SK-N-MC (cell line): ENCODE measurements around the gene IZUMO4.

Experiments used
- DNase-seq: peaks from one replicate; pipeline ENCODE4 v3.0.0-alpha.2; 2011; ENCODE audit warnings: low read depth, low spot score
- H3K27ac ChIP-seq: fragments of 200-600 bp; sonication (generic); 2 replicates; pipeline ENCODE4 v1.5.1; 2016; ENCODE audit warnings: mixed run types
- H3K36me3 ChIP-seq: fragments of 200-600 bp; sonication (generic); 2 replicates; pipeline ENCODE4 v1.6.1; 2017; ENCODE audit warnings: antibody characterized with exemption, low read length, mixed read lengths; ENCODE audit not compliant: insufficient read depth
- H3K4me3 ChIP-seq: fragments of 200-600 bp; sonication (generic); 2 replicates; pipeline ENCODE4 v1.5.1; 2016
- H3K9ac ChIP-seq: fragments of 200-600 bp; sonication (generic); 2 replicates; pipeline ENCODE4 v1.8.0; 2017; ENCODE audit warnings: mixed run types, mixed read lengths; ENCODE audit not compliant: insufficient read length
- H3K9me3 ChIP-seq: fragments of 200-600 bp; sonication (generic); 2 replicates; pipeline ENCODE4 v1.6.1; 2017; ENCODE audit warnings: low read depth, mild to moderate bottlenecking, antibody characterized with exemption, low read length, moderate library complexity, mixed read lengths
- EZH2 ChIP-seq: fragments of 200-600 bp; sonication (generic); IDR thresholded peaks from one replicate; pipeline ENCODE4 v1.6.1; 2017; ENCODE audit warnings: antibody characterized with exemption
- FOXP2 ChIP-seq: optimal IDR thresholded peaks from 2 replicates; pipeline ENCODE3; 2011; ENCODE audit warnings: mild to moderate bottlenecking, moderate library complexity; ENCODE audit not compliant: insufficient read depth; ENCODE audit errors: extremely low read length, control extremely low read depth
- POLR2AphosphoS5 ChIP-seq: IDR thresholded peaks from 2 replicates; pipeline ENCODE4 v1.6.1; 2012; ENCODE audit warnings: mild to moderate bottlenecking, low read depth, low read length, borderline replicate concordance

The IZUMO4 gene

GRCh38 chr19:2063824-2064223, 32.9 kb upstream of the IZUMO4 start:
- H3K9me3 ChIP-seq = no peaks in the 10 kb centered on the region
- H3K4me3 ChIP-seq = no peak overlapping the region
- no peaks in the 10 kb centered on the region for H3K36me3 ChIP-seq
- DNase-seq = no peak
- no peak overlapping the region for H3K27ac ChIP-seq
- TF ChIP-seq POLR2AphosphoS5 = no peak
- TF ChIP-seq FOXP2 = no peak
- TF ChIP-seq EZH2 = no peak
- no peak overlapping the region for H3K9ac ChIP-seq

- Histone ChIP-seq H3K36me3 (no peaks in the 10 kb centered on the region), H3K27ac (no peak overlapping the region)
- TF ChIP-seq FOXP2 = no peak
- no peak for TF ChIP-seq EZH2
- no peak for TF ChIP-seq POLR2AphosphoS5
Observed at GRCh38 chr19:2064395-2064787, 32.3 kb upstream of the IZUMO4 start.

GRCh38 chr19:2064788-2065524, 31.8 kb upstream of the IZUMO4 start:
- Histone ChIP-seq H3K9me3 (no peaks in the 10 kb centered on the region), H3K4me3 (no peak overlapping the region), H3K36me3 (no peaks in the 10 kb centered on the region), H3K9ac (no peak overlapping the region), H3K27ac (no peak overlapping the region)
- no peak for DNase-seq
- TF ChIP-seq POLR2AphosphoS5 (no peak), EZH2 (no peak), FOXP2 (no peak)

More at GRCh38 chr19:2064395-2064787, 32.3 kb upstream of the IZUMO4 start:
- DNase-seq = no peak
- Histone ChIP-seq H3K4me3 (no peak overlapping the region), H3K9me3 (no peaks in the 10 kb centered on the region), H3K9ac (no peak overlapping the region)

- Histone ChIP-seq H3K9ac (no peak overlapping the region), H3K9me3 (no peaks in the 10 kb centered on the region), H3K4me3 (no peak overlapping the region), H3K27ac (no peak overlapping the region), H3K36me3 (peaks cover 8% of the 10 kb centered on the region; the same call in 1 of the 2 replicates)
- TF ChIP-seq POLR2AphosphoS5 = no peak
- TF ChIP-seq FOXP2 = no peak
- TF ChIP-seq EZH2 = no peak
- no peak for DNase-seq
Observed at GRCh38 chr19:2070436-2070827, 26.3 kb upstream of the IZUMO4 start.

GRCh38 chr19:2070986-2071673, 25.6 kb upstream of the IZUMO4 start:
- no peak overlapping the region for H3K4me3 ChIP-seq
- H3K36me3 ChIP-seq = peaks cover 8% of the 10 kb centered on the region; the same call in 1 of the 2 replicates
- no peak for DNase-seq
- no peaks in the 10 kb centered on the region for H3K9me3 ChIP-seq
- H3K27ac ChIP-seq = no peak overlapping the region
- TF ChIP-seq FOXP2 (no peak), POLR2AphosphoS5 (no peak), EZH2 (no peak)
- no peak overlapping the region for H3K9ac ChIP-seq

GRCh38 chr19:2072757-2073551, 23.8 kb upstream of the IZUMO4 start:
- Histone ChIP-seq H3K9me3 (no peaks in the 10 kb centered on the region), H3K27ac (no peak overlapping the region), H3K9ac (no peak overlapping the region), H3K36me3 (peaks cover 11% of the 10 kb centered on the region; the same call in 1 of the 2 replicates), H3K4me3 (no peak overlapping the region)
- DNase-seq = no peak
- TF ChIP-seq FOXP2 (no peak), POLR2AphosphoS5 (no peak), EZH2 (no peak)

- DNase-seq = no peak
- Histone ChIP-seq H3K9ac (no peak overlapping the region), H3K4me3 (no peak overlapping the region), H3K36me3 (peaks cover 8% of the 10 kb centered on the region; the same call in 1 of the 2 replicates), H3K27ac (no peak overlapping the region), H3K9me3 (no peaks in the 10 kb centered on the region)
- TF ChIP-seq POLR2AphosphoS5 = no peak
- TF ChIP-seq EZH2 = no peak
- no peak for TF ChIP-seq FOXP2
Observed at GRCh38 chr19:2076526-2076944, 20.2 kb upstream of the IZUMO4 start.

- Histone ChIP-seq H3K9ac (no peak overlapping the region), H3K4me3 (no peak overlapping the region), H3K36me3 (peaks cover 5% of the 10 kb centered on the region; the same call in 1 of the 2 replicates), H3K27ac (no peak overlapping the region), H3K9me3 (no peaks in the 10 kb centered on the region)
- TF ChIP-seq POLR2AphosphoS5 (no peak), FOXP2 (no peak), EZH2 (no peak)
- no peak for DNase-seq
Observed at GRCh38 chr19:2077398-2077797, 19.3 kb upstream of the IZUMO4 start.
